K562 (cell line): ENCODE data around the gene YPEL4. TPM values are rescaled to one million over a fixed set of nuclear protein-coding genes. Genes with fewer than 3 reads are reported as not detected.
A peak's percentile ranks its signal among the peaks of the same experiment; 100 is the strongest.

ENCODE experiments used
- HSF4 ChIP-seq: fragments of 250-450 bp; sonication (Bioruptor Pico); IDR thresholded peaks from 2 replicates; pipeline ENCODE4 v2.1.2; 2022; ENCODE audit warnings: mild to moderate bottlenecking, moderate library complexity, borderline replicate concordance
- JUNB ChIP-seq: fragments of 450-650 bp; formaldehyde crosslinking; conservative IDR thresholded peaks from 2 replicates; pipeline ENCODE4 v1.4.0; 2020; ENCODE audit warnings: mild to moderate bottlenecking
- KDM1A ChIP-seq, 2 experiments: fragments of 450-650 bp; IDR thresholded peaks; 2 replicates each; pipeline ENCODE4 v1.6.1; 2016; ENCODE audit warnings: mild to moderate bottlenecking in 2 of 2
- MCM3 ChIP-seq: fragments of 450-650 bp; IDR thresholded peaks from 2 replicates; pipeline ENCODE4 v1.6.1; 2016
- MTA2 ChIP-seq: fragments of 450-650 bp; IDR thresholded peaks from 2 replicates; pipeline ENCODE4 v1.6.1; 2016; ENCODE audit warnings: low read depth
- PTTG1 ChIP-seq: fragments of 450-650 bp; IDR thresholded peaks from 2 replicates; pipeline ENCODE4 v1.6.1; 2016; ENCODE audit warnings: low read depth, mild to moderate bottlenecking, missing genetic modification characterization, missing compliant biosample characterization
- VEZF1 ChIP-seq: fragments of 200-800 bp; sonication (Bioruptor generic); IDR thresholded peaks from 2 replicates; pipeline ENCODE4 v1.6.1; 2017; ENCODE audit warnings: missing genetic modification characterization, missing compliant biosample characterization
- ZNF24 ChIP-seq: fragments of 450-650 bp; IDR thresholded peaks from 2 replicates; pipeline ENCODE4 v1.6.1; 2016
- ZNF407 ChIP-seq: fragments of 450-650 bp; IDR thresholded peaks from 2 replicates; pipeline ENCODE4 v1.6.1; 2016; ENCODE audit warnings: low read depth
- ZNF583 ChIP-seq: fragments of 250-450 bp; sonication (Bioruptor Pico); IDR thresholded peaks from 2 replicates; pipeline ENCODE4 v1.4.0; 2020
- polyA plus RNA-seq, 8 experiments: library from polyadenylated mRNA; depleted of rRNA in 4 of 8; stranded (reverse) in 5 of 8; unstranded in 3 of 8; fragments of >200 nt; fragmentation: Nextera tagmentation in 2 of 8; fragmentation: Illumina TruSeq in 1 of 8; extraction: Ambion mirVana in 2 of 8; extraction: Trizol in 1 of 8; gene quantifications; 2 replicates each; pipeline versions ENCODE4 v1.2.1 to v1.2.3, GENCODE V29; 2011 to 2014; ENCODE audit warnings: inconsistent platforms in 1 of 8, missing spikeins in 1 of 8
- total RNA-seq, 7 experiments: library from RNA; depleted of rRNA in 6 of 7; stranded (reverse); fragments of >200 nt in 6 of 7; fragmentation: Illumina TruSeq in 2 of 7; extraction: Trizol in 2 of 7; gene quantifications; 2 replicates each; pipeline versions ENCODE4 v1.2.1 to v1.2.3, GENCODE V29; 2011 to 2021; ENCODE audit warnings: low replicate concordance in 1 of 7
- TF ChIP-seq, protein P1 (sequence below): fragments of 250-450 bp; sonication (Bioruptor Pico); IDR thresholded peaks from 2 replicates; pipeline ENCODE4 v1.8.0; 2022; ENCODE audit warnings: inconsistent platforms, mild to moderate bottlenecking, moderate library complexity, borderline replicate concordance
- TF ChIP-seq, protein P2 (sequence below): fragments of 450-650 bp; IDR thresholded peaks from 2 replicates; pipeline ENCODE4 v1.6.1; 2016; ENCODE audit warnings: antibody characterized with exemption
- TF ChIP-seq, protein P3 (sequence below): fragments of 250-450 bp; sonication (Bioruptor Pico); IDR thresholded peaks from 2 replicates; pipeline ENCODE4 v1.5.0; 2020; ENCODE audit warnings: mild to moderate bottlenecking

The YPEL4 gene
- total and polyA plus RNA-seq, 9 of the 15 experiments (the other 6 are each of a cell fraction or from before 2014, with no cell fraction given) = 0.07 to 1.4 (median 0.40) TPM; not detected in 2

DNA sequence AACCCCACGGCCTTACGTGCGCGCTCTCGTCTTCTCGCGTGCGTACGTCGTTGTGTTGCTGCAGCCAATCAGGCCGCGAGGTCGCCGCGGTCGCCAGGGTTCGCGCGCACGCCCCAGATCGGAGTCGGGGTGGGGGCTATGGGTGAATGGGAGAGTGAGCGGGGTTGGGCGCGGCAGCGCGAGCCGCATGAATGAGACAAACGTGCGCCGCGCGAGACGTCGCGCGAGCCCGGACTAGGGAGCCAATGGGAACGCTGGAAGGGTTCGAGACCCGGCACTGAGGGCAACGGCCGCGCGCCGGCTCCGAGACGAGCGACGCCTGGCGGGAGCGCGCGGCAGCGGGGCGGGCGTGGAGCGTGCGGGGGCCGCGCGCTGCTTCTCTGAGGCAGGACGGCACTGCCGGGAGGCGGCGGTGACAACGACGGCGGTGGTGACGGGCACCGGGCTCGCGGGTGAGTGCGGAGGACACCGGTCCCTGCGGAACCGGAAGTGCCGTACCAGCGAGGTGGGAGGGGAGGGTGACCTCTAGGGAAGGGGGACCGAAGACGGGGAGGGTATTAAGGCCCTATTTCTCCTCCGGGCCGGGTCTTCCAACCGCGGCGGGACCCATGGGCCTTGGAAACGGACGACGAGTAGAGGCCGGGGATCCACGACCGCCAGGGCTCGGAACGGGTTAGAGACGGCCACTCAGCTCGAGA, 18.2 kb upstream of the YPEL4 start, which contains the start of gene ZDHHC5 (continued):
- TF ChIP-seq ZNF407 (no peak), ZNF24 (peak; percentile 73), HSF4 (CRISPR knock-in tag) (no peak), JUNB (no peak), ZNF583 (no peak), VEZF1 (CRISPR knock-in tag) (peak; percentile 98), KDM1A (IDR thresholded peaks at IDR 0.05) (no peak), MTA2 (no peak), PTTG1 (tag) (no peak), MCM3 (no peak)
- TF ChIP-seq, protein P1, sequence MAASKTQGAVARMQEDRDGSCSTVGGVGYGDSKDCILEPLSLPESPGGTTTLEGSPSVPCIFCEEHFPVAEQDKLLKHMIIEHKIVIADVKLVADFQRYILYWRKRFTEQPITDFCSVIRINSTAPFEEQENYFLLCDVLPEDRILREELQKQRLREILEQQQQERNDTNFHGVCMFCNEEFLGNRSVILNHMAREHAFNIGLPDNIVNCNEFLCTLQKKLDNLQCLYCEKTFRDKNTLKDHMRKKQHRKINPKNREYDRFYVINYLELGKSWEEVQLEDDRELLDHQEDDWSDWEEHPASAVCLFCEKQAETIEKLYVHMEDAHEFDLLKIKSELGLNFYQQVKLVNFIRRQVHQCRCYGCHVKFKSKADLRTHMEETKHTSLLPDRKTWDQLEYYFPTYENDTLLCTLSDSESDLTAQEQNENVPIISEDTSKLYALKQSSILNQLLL (CRISPR knock-in tag) = no peak
- TF ChIP-seq, protein P2, sequence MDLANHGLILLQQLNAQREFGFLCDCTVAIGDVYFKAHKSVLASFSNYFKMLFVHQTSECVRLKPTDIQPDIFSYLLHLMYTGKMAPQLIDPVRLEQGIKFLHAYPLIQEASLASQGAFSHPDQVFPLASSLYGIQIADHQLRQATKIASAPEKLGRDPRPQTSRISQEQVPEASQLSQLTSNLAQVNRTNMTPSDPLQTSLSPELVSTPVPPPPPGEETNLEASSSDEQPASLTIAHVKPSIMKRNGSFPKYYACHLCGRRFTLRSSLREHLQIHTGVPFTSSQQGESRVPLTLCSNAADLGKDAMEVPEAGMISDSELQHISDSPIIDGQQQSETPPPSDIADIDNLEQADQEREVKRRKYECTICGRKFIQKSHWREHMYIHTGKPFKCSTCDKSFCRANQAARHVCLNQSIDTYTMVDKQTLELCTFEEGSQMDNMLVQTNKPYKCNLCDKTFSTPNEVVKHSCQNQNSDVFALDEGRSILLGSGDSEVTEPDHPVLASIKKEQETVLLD = peak; percentile 98
- TF ChIP-seq, protein P3, sequence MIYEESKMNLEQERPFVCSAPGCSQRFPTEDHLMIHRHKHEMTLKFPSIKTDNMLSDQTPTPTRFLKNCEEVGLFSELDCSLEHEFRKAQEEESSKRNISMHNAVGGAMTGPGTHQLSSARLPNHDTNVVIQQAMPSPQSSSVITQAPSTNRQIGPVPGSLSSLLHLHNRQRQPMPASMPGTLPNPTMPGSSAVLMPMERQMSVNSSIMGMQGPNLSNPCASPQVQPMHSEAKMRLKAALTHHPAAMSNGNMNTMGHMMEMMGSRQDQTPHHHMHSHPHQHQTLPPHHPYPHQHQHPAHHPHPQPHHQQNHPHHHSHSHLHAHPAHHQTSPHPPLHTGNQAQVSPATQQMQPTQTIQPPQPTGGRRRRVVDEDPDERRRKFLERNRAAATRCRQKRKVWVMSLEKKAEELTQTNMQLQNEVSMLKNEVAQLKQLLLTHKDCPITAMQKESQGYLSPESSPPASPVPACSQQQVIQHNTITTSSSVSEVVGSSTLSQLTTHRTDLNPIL = no peak
